ENCODE results near the gene KDM2A. TPM values are rescaled to one million over a fixed set of nuclear protein-coding genes. Genes with fewer than 3 reads are reported as not detected.

The KDM2A gene
- total and polyA plus RNA-seq, 2 of the 13 experiments (the other 11 are each of a cell fraction or from before 2014, with no cell fraction given), result 31.3 to 31.4 TPM

GRCh38 chr11:67239783-67240575, 120.9 kb downstream of the KDM2A start (continued):
- no peak for TF ChIP-seq ZKSCAN1 (IDR thresholded peaks at IDR 0.05; ENCODE audit: low read length)
- peak; percentile 28; the same call in 1 of the 2 replicates for TF ChIP-seq BORCS8-MEF2B (CRISPR knock-in tag; IDR thresholded peaks at IDR 0.05)
- TF ChIP-seq NR2C2 (CRISPR knock-in tag; IDR thresholded peaks at IDR 0.05; ENCODE audit: borderline replicate concordance), result peak; percentile 30; the same call in 1 of the 2 replicates
- TF ChIP-seq ZBTB8A (CRISPR knock-in tag; IDR thresholded peaks at IDR 0.05; ENCODE audit: borderline replicate concordance, low read depth), result no peak; the same call in 1 of the 2 replicates
- TF ChIP-seq ZNF256 (CRISPR knock-in tag; conservative IDR thresholded peaks at IDR 0.05), result 0 out of 2 replicates have a peak, but pooled peaks have one; percentile 41
- no peak for TF ChIP-seq ZNF160 (CRISPR knock-in tag; IDR thresholded peaks at IDR 0.05)
- TF ChIP-seq MED1 (CRISPR knock-in tag; IDR thresholded peaks at IDR 0.05), result peak; percentile 74
- peak; percentile 73; the same call in 1 of the 2 replicates for TF ChIP-seq FOXO1 (CRISPR knock-in tag; IDR thresholded peaks at IDR 0.05)
- TF ChIP-seq NFYB (CRISPR knock-in tag; IDR thresholded peaks at IDR 0.05), result peak; percentile 66
- TF ChIP-seq ZNF382 (CRISPR knock-in tag; IDR thresholded peaks at IDR 0.05; ENCODE audit: borderline replicate concordance), result no peak
- peak; percentile 29; the same call in 1 of the 2 replicates for TF ChIP-seq HCFC1 (IDR thresholded peaks at IDR 0.05; ENCODE audit: low read depth, low read length)
- TF ChIP-seq ZNF652 (CRISPR knock-in tag; IDR thresholded peaks at IDR 0.05; ENCODE audit: borderline replicate concordance, low read depth), result peak; percentile 73; the same call in 1 of the 2 replicates
- TF ChIP-seq FOXA1 (IDR thresholded peaks at IDR 0.05), result no peak
- TF ChIP-seq FOXA1 (CRISPR knock-in tag; IDR thresholded peaks at IDR 0.05), result peak; percentile 7; the same call in 1 of the 2 replicates
- no peak for TF ChIP-seq GPN1 (CRISPR knock-in tag; IDR thresholded peaks at IDR 0.05; ENCODE audit: borderline replicate concordance)
- peak; percentile 59 for TF ChIP-seq RARA (CRISPR knock-in tag; IDR thresholded peaks at IDR 0.05)
- TF ChIP-seq ZNF839 (CRISPR knock-in tag; IDR thresholded peaks at IDR 0.05; ENCODE audit: borderline replicate concordance), result 0 out of 2 replicates have a peak, but pooled peaks have one; percentile 31
- TF ChIP-seq AKAP8 (CRISPR knock-in tag; IDR thresholded peaks at IDR 0.05), result no peak
- peak; percentile 80 for TF ChIP-seq SOX5 (CRISPR knock-in tag; IDR thresholded peaks at IDR 0.05; ENCODE audit: borderline replicate concordance)
- TF ChIP-seq NFE2L1 (CRISPR knock-in tag; IDR thresholded peaks at IDR 0.05; ENCODE audit: borderline replicate concordance), result peak; percentile 97; the same call in 1 of the 2 replicates
- TF ChIP-seq CENPBD1 (CRISPR knock-in tag; IDR thresholded peaks at IDR 0.05; ENCODE audit: borderline replicate concordance, low read depth), result no peak; the same call in 1 of the 2 replicates
- TF ChIP-seq KAT7 (CRISPR knock-in tag; IDR thresholded peaks at IDR 0.05; ENCODE audit: borderline replicate concordance), result peak; percentile 88; the same call in 1 of the 2 replicates
- peak; percentile 65 for TF ChIP-seq ZBTB21 (CRISPR knock-in tag; IDR thresholded peaks at IDR 0.05)
- TF ChIP-seq KMT2A (CRISPR knock-in tag; IDR thresholded peaks at IDR 0.05), result peak; percentile 90
- peak; percentile 69 for TF ChIP-seq SP2 (CRISPR knock-in tag; IDR thresholded peaks at IDR 0.05)
- TF ChIP-seq ZNF18 (CRISPR knock-in tag; IDR thresholded peaks at IDR 0.05; ENCODE audit: insufficient replicate concordance), result no peak
- TF ChIP-seq REPIN1 (CRISPR knock-in tag; IDR thresholded peaks at IDR 0.05; ENCODE audit: borderline replicate concordance, low read depth), result no peak
- no peak; the same call in 1 of the 2 replicates for TF ChIP-seq CREBL2 (CRISPR knock-in tag; IDR thresholded peaks at IDR 0.05; ENCODE audit: borderline replicate concordance)
- TF ChIP-seq ETV6 (CRISPR knock-in tag; conservative IDR thresholded peaks at IDR 0.05), result peak; percentile 78; the same call in 1 of the 2 replicates
- TF ChIP-seq TBX2 (CRISPR knock-in tag; IDR thresholded peaks at IDR 0.05; ENCODE audit: borderline replicate concordance), result peak; percentile 48; the same call in 1 of the 2 replicates
- no peak for TF ChIP-seq REXO4 (CRISPR knock-in tag; IDR thresholded peaks at IDR 0.05; ENCODE audit: borderline replicate concordance)
